ENCODE measurements around the gene ZNF846.

Gene ZNF846

DNA sequence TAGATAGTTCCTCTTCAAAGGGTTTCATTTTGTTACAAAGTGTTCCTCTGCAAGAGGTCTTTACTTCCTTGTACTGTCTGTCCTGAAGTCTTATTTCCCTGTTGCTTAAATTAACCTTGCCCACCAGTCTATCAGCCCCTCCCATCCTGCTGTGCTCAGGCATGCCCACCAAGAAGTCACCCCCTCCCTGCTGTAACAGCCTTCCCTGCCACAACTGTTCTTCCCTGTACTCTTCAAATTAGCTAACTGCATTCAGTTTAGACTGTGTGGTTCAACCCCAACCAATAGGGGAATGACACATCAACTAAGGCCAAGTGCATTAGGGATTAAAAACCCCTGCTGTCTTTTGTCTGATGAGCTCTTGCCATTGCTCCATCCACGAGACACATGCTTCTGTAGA is 59.2 kb downstream of the ZNF846 start:
- Histone ChIP-seq H3K4me1 (ENCODE audit: control insufficient read depth, insufficient read depth, low read length) (no peaks in the 10 kb centered on the region), H3K27ac (ENCODE audit: low read depth, low read length) (no peak overlapping the region), H3K4me3 (ENCODE audit: low read length) (no peak overlapping the region), H3K36me3 (ENCODE audit: control insufficient read depth, insufficient read depth, low read length) (no peaks in the 10 kb centered on the region), H3K9ac (ENCODE audit: low read length) (no peak overlapping the region), H3K27me3 (ENCODE audit: control insufficient read depth, insufficient read depth, low read length) (no peaks in the 10 kb centered on the region)

DNA sequence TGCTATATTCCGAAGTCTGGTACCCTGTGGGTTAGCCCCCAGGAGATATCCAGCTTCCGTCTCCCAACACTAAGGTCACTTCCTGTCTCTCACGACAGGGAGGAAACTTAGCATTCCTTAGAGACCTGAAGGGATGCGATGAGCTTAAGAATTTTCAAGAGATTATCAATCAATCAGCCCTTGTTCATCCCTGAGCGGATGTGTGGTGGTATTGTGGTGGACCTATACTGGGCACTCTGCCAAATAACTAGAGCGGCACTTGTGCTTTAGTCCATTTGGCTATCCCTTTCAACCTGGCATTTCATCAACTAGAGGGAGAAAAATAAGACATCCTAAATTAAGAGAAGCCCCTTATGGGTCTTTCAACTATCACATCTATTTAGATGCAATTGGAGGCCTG is 62.7 kb downstream of the ZNF846 start:
- no peaks in the 10 kb centered on the region for H3K36me3 ChIP-seq (ENCODE audit: control insufficient read depth, insufficient read depth, low read length)
- no peaks in the 10 kb centered on the region for H3K4me1 ChIP-seq (ENCODE audit: control insufficient read depth, insufficient read depth, low read length)
- no peak overlapping the region for H3K9ac ChIP-seq (ENCODE audit: low read length)
- H3K27ac ChIP-seq (ENCODE audit: low read depth, low read length): no peak overlapping the region
- no peaks in the 10 kb centered on the region for H3K27me3 ChIP-seq (ENCODE audit: control insufficient read depth, insufficient read depth, low read length)
- H3K4me3 ChIP-seq (ENCODE audit: low read length): no peak overlapping the region

DNA sequence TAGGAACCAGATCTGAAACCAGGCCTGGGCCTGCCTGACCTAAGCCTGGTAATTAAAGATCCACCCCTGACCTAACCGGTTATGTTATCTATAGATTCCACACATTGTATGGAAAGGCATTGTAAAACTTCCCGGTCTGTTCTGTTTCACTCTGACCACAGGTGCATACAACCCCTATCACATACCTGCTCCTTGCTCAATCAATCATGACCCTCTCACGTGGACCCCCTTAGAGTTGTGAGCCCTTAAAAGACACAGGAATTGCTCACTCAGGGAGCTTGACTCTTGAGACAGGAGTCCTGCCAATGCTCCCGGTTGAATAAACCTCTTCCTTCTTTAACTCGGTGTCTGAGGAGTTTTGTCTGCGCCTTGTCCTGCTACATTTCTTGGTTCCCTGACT is 66.4 kb downstream of the ZNF846 start:
- Histone ChIP-seq H3K4me1 (ENCODE audit: control insufficient read depth, insufficient read depth, low read length) (no peaks in the 10 kb centered on the region), H3K4me3 (ENCODE audit: low read length) (no peak overlapping the region), H3K9ac (ENCODE audit: low read length) (no peak overlapping the region), H3K36me3 (ENCODE audit: control insufficient read depth, insufficient read depth, low read length) (no peaks in the 10 kb centered on the region), H3K27ac (ENCODE audit: low read depth, low read length) (no peak overlapping the region), H3K27me3 (ENCODE audit: control insufficient read depth, insufficient read depth, low read length) (no peaks in the 10 kb centered on the region)
